DND-41 (cell line): ENCODE data around the gene ATP6V0B.

Experiments
- ATAC-seq: fragments of 200-7000 bp; cut with Tn5 transposase; 3 replicates; pipeline ENCODE4 v1.9.1; 2021; ENCODE audit warnings: low read depth; ENCODE audit not compliant: insufficient read depth
- DNase-seq: peaks from one replicate; pipeline ENCODE4 v3.0.0-alpha.2; 2020
- H2AFZ ChIP-seq: 2 replicates; pipeline ENCODE4 v1.6.0; 2012; ENCODE audit warnings: low read depth, low read length
- H3K27ac ChIP-seq: 2 replicates; pipeline ENCODE4 v1.5.1; 2012; ENCODE audit warnings: low read length, inconsistent platforms
- H3K27me3 ChIP-seq: fragments of 200-600 bp; sonication (generic); 2 replicates; pipeline ENCODE4 v1.6.0; 2012; ENCODE audit warnings: low read length, mild to moderate bottlenecking, inconsistent platforms; ENCODE audit not compliant: insufficient read depth, poor library complexity
- H3K36me3 ChIP-seq: 2 replicates; pipeline ENCODE4 v1.5.1; 2012; ENCODE audit warnings: low read length, inconsistent platforms; ENCODE audit not compliant: insufficient read depth
- H3K4me1 ChIP-seq: 2 replicates; pipeline ENCODE4 v1.5.1; 2012; ENCODE audit warnings: mild to moderate bottlenecking, low read length; ENCODE audit not compliant: insufficient read depth
- H3K4me2 ChIP-seq: 2 replicates; pipeline ENCODE4 v1.6.0; 2012; ENCODE audit warnings: mild to moderate bottlenecking, moderate library complexity, low read length, inconsistent platforms; ENCODE audit not compliant: insufficient read depth
- H3K4me3 ChIP-seq, 2 experiments: fragments of 200-600 bp in 1 of 2; shearing (Covaris generic) in 1 of 2; 2 replicates each; pipeline ENCODE4 v1.5.1; 2012 to 2016; ENCODE audit warnings: inconsistent platforms in 2 of 2, low read length in 2 of 2, mild to moderate bottlenecking in 2 of 2, low read depth in 1 of 2, moderate library complexity in 1 of 2
- H3K79me2 ChIP-seq: 2 replicates; pipeline ENCODE4 v1.6.0; 2012; ENCODE audit warnings: low read length, inconsistent platforms; ENCODE audit not compliant: insufficient read depth
- H3K9ac ChIP-seq: 2 replicates; pipeline ENCODE4 v1.6.0; 2012; ENCODE audit warnings: low read depth, mild to moderate bottlenecking, inconsistent platforms, low read length, moderate library complexity
- H3K9me3 ChIP-seq: 2 replicates; pipeline ENCODE4 v1.5.1; 2012; ENCODE audit warnings: low read length, moderate library complexity, mild to moderate bottlenecking, inconsistent platforms; ENCODE audit not compliant: insufficient read depth, severe bottlenecking
- H4K20me1 ChIP-seq: 2 replicates; pipeline ENCODE4 v1.6.0; 2012; ENCODE audit warnings: low read length; ENCODE audit not compliant: insufficient read depth
- CTCF ChIP-seq: IDR thresholded peaks from 2 replicates; pipeline ENCODE4 v1.5.1; 2012; ENCODE audit warnings: borderline replicate concordance, low read length, moderate library complexity, mild to moderate bottlenecking; ENCODE audit not compliant: poor library complexity, severe bottlenecking; ENCODE audit errors: extremely low read depth
- EZH2 ChIP-seq: IDR thresholded peaks from 3 replicates; pipeline ENCODE4 v1.6.1; 2012; ENCODE audit warnings: borderline replicate concordance, low read depth, mild to moderate bottlenecking, moderate library complexity, low read length, inconsistent platforms; ENCODE audit not compliant: severe bottlenecking

ATP6V0B gene

GRCh38 chr1:43991476-43992231, 16.9 kb downstream of the ATP6V0B start, which contains the start of gene CCDC24:
Gene CCDC24 (plus strand): TSS chr1:43991599. CDS start chr1:43991879, 280 bp downstream.
- peaks cover 12% of the 10 kb centered on the region for H3K27me3 ChIP-seq
- H4K20me1 ChIP-seq, result 0 out of 2 replicates have a peak, but pooled peaks cover 7% of the 10 kb centered on the region
- H3K36me3 ChIP-seq, result no peaks in the 10 kb centered on the region
- ATAC-seq (peak; percentile 78), DNase-seq (peak; percentile 62)
- TF ChIP-seq CTCF, result no peak
- TF ChIP-seq EZH2, result no peak
- peak within 1 kb of the TSS; percentile 94 for H2AFZ ChIP-seq
- H3K9ac ChIP-seq, result peak within 1 kb of the TSS; percentile 58
- H3K9me3 ChIP-seq, result no peaks in the 10 kb centered on the region
- H3K4me1 ChIP-seq, result peaks cover 20% of the 10 kb centered on the region
- peak within 1 kb of the TSS; percentile 52 to 69; a peak in 3 of 4 replicates for H3K4me3 ChIP-seq
- H3K79me2 ChIP-seq, result no peaks in the 10 kb centered on the region
- H3K4me2 ChIP-seq, result peak within 1 kb of the TSS; percentile 91
- H3K27ac ChIP-seq, result no peak within 1 kb of the TSS

GRCh38 chr1:43992232-43992995, 17.7 kb downstream of the ATP6V0B start:
- peaks cover 7% of the 10 kb centered on the region; the same call in 1 of the 2 replicates for H4K20me1 ChIP-seq
- H3K27ac ChIP-seq, result no peak overlapping the region
- H2AFZ ChIP-seq, result peak overlapping the region; percentile 94
- peak overlapping the region; percentile 58; the same call in 1 of the 2 replicates for H3K9ac ChIP-seq
- peaks cover 9% of the 10 kb centered on the region for H3K27me3 ChIP-seq
- no peaks in the 10 kb centered on the region for H3K9me3 ChIP-seq
- no peak for TF ChIP-seq CTCF
- TF ChIP-seq EZH2, result no peak
- peaks cover 20% of the 10 kb centered on the region for H3K4me1 ChIP-seq
- peak overlapping the region; percentile 52 to 69; a peak in 3 of 4 replicates for H3K4me3 ChIP-seq
- no peaks in the 10 kb centered on the region for H3K79me2 ChIP-seq
- no peaks in the 10 kb centered on the region for H3K36me3 ChIP-seq
- DNase-seq, result no peak
- no peak for ATAC-seq
- peak overlapping the region; percentile 91 for H3K4me2 ChIP-seq

DNA sequence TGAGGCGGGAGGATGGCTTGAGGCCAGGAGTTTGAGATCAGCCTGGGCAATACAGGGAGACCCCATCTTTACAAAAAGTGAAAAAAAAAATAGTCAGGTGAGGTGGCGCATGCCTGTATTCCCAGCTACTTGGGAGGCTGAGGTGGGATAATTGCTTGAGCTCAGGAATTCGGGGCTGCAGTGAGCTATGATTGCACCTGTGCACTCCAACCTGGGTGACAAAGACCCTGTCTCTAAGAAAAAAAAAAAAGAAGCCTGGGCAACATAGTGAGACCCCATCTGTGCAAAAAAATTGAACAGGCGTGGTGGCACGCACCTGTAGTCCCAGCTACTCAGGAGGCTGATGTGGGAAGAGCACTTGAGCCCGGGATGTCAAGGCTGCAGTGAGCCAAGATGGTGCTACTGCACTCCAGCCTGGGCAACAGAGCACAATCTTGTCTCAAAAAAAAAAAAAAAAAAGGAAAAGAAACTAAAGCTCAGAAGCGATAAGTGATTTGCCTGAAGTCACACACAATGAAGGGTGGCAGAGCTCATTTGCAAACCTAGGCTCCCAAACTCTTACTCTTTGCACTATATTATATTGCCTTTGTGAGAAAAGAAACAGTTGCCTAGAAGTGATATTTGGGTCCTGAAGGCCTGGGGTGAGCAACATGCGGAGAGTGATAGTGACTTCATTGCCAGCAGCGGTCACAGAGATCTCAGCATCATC, 18.6 kb downstream of the ATP6V0B start:
- Histone ChIP-seq H3K4me1 (peaks cover 20% of the 10 kb centered on the region), H3K4me3 (no peak overlapping the region), H3K9ac (no peak overlapping the region), H3K27me3 (peaks cover 9% of the 10 kb centered on the region), H3K4me2 (no peak overlapping the region), H3K79me2 (no peaks in the 10 kb centered on the region), H3K9me3 (no peaks in the 10 kb centered on the region), H3K36me3 (no peaks in the 10 kb centered on the region), H3K27ac (no peak overlapping the region), H4K20me1 (peaks cover 7% of the 10 kb centered on the region; the same call in 1 of the 2 replicates), H2AFZ (no peak overlapping the region)
- TF ChIP-seq EZH2 (no peak), CTCF (no peak)
- no peak for ATAC-seq
- no peak for DNase-seq
